Measurements from ENCODE around the gene CGNL1.

The CGNL1 gene

DNA sequence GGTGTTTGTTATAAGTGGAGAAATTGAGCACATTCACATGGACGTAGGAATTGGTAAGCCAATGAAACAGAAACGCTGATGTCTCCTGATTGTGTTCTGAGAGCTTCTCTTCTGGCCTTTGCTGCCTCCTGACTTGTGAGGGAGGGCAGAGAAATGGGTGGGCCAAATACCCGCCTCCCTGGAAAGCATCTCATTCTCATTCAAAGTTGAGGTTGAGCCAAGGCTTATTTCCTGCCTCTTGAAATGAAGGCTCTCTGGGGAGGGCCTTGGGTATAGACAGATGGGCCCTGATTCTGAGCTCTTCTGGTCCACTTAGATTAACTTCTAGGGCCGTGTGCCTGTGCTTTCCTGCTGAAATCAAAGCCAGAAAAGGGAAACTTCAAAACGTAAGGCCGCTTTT, 158.0 kb downstream of the CGNL1 start:
- no peak overlapping the region for H3K4me3 ChIP-seq (ENCODE audit: low read length)
- TF ChIP-seq CTCF (conservative IDR thresholded peaks at IDR 0.05; ENCODE audit: low read length) = no peak
- DNase-seq (ENCODE audit: low read depth) = peak; percentile 42

DNA sequence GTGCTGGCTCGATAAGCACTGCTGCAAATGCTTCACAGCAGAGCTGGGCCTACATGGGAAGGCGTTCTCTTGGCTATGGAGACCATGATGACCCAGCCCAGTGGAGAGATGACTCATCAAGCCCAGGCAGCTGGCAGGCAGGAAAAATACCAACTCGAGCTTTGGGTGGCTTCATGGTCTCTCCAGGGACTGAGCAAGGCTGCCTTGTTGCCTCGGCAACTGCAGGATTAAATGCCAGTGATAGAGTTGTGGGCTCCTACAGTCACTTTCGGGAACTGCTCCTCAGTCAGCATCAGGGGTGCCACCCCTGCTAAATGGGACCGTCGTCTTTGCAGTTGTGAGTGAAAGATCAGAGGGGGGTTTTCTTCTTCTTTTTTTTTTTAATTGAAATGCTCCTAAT, 160.8 kb downstream of the CGNL1 start:
- peak; percentile 92 for DNase-seq (ENCODE audit: low read depth)
- peak; percentile 31 for TF ChIP-seq CTCF (conservative IDR thresholded peaks at IDR 0.05; ENCODE audit: low read length)
- no peak overlapping the region for H3K4me3 ChIP-seq (ENCODE audit: low read length)

DNA sequence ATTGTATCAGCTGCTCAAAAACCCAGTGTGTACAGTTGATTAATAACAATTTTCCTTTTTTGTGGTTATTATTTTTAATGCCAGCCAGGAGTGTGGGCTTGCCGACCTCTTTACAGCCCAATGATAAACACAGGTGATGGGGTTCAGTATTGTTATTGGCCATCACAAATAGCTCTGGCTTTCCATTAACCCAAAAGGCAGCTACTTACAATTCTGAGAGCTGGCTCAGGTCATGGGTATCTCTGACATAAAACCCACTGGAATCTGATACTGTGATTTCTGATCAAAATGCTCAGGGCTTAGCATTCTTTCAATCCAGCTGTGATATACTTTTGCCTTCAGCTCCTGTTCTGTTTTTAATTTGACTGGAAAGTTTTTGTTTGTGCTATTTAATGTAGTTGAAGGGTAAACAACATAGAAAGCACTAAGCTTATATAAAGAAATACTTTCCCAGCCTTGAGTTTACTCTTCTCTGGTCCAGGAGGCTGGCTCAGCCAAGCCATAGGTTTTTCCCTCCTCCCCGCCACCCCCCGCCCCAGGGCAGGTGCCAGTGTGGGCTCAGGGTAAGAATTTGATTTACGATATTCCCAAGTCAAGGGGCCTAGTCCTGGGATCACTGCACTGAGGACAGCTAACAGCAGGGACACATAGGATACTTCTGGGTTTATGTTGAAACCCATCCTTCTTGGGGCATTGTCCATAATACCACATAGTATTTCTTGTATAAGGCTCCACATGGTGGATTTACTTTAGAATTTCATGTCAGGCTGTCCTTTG, 161.4 kb downstream of the CGNL1 start:
- no peak for DNase-seq (ENCODE audit: low read depth)

GRCh38 chr15:57538265-57538529, 161.9 kb downstream of the CGNL1 start:
- TF ChIP-seq CTCF (conservative IDR thresholded peaks at IDR 0.05; ENCODE audit: low read length) = no peak
- DNase-seq (ENCODE audit: low read depth) = no peak
- H3K4me3 ChIP-seq (ENCODE audit: low read length) = no peak overlapping the region

More for the DNA sequence above, 161.4 kb downstream of the CGNL1 start:
- no peak for TF ChIP-seq CTCF (conservative IDR thresholded peaks at IDR 0.05; ENCODE audit: low read length)
- H3K4me3 ChIP-seq (ENCODE audit: low read length) = no peak overlapping the region

DNA sequence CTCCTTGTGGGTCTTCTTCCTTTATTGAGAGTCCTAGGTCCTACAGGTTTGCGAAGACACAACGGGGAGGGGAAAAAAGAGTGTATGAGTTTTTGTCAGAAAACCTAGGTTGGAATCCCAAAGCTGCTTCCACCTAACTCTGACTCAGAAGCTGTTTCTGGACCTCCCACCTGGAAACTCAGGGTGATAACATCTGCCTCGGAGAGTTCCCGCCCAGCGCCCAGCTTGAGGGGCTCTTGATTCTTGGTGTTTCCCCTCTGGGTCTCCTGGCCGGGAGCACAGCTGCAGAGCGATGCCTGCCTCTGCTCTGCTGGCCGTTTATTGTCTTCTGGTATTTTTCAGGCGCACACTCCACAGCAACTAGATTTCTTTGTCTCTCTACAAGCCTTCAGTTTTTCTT, 162.5 kb downstream of the CGNL1 start:
- no peak for DNase-seq (ENCODE audit: low read depth)
- no peak for TF ChIP-seq CTCF (conservative IDR thresholded peaks at IDR 0.05; ENCODE audit: low read length)
- H3K4me3 ChIP-seq (ENCODE audit: low read length) = no peak overlapping the region

- no peak overlapping the region for H3K4me3 ChIP-seq (ENCODE audit: low read length)
- DNase-seq (ENCODE audit: low read depth) = no peak
- TF ChIP-seq CTCF (conservative IDR thresholded peaks at IDR 0.05; ENCODE audit: low read length) = no peak
Observed at GRCh38 chr15:57540211-57540610, 163.9 kb downstream of the CGNL1 start.

DNA sequence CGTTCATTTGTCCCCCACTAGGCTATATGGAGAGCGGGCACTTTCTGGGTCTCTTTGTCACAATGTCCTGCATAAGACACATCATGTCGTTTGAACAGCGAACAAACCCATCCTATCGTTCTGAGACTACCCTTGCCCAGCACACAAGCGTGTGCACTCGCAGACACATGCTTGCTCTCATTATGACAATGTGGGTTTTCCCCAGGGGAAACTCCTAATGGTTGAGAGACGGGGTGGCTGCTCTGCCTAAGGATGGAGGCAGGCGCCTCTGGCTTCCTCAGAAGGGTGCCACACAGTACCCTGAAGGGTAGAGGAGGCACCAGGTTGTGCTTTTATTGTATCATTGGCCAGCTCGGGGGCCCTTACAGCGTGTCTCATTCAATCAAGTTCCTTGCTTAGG, 164.4 kb downstream of the CGNL1 start:
- H3K4me3 ChIP-seq (ENCODE audit: low read length) = no peak overlapping the region
- DNase-seq (ENCODE audit: low read depth) = no peak
- no peak for TF ChIP-seq CTCF (conservative IDR thresholded peaks at IDR 0.05; ENCODE audit: low read length)

All from AG10803 (cell line).